Myocyte (in vitro differentiated cells): ENCODE data around the gene ALPK1. TPM values are rescaled to one million over a fixed set of nuclear protein-coding genes. Genes with fewer than 3 reads are reported as not detected.
"Not testable (repeated sequence)": the region's sequence is repeated elsewhere in the genome, so short reads cannot be mapped to it uniquely, and the experiment has no call there.

ENCODE experiments used
- DNase-seq: peaks from one replicate; pipeline ENCODE4 v3.0.0-alpha.2; 2012; ENCODE audit warnings: low read depth
- total RNA-seq: library from RNA; depleted of rRNA; stranded (reverse); fragments of >200 nt; gene quantifications from 2 replicates; pipeline ENCODE4 v1.2.3, GENCODE V29; 2014

The ALPK1 gene
- total RNA-seq, 1 donor from 2014 or later: 24.1 TPM

DNA sequence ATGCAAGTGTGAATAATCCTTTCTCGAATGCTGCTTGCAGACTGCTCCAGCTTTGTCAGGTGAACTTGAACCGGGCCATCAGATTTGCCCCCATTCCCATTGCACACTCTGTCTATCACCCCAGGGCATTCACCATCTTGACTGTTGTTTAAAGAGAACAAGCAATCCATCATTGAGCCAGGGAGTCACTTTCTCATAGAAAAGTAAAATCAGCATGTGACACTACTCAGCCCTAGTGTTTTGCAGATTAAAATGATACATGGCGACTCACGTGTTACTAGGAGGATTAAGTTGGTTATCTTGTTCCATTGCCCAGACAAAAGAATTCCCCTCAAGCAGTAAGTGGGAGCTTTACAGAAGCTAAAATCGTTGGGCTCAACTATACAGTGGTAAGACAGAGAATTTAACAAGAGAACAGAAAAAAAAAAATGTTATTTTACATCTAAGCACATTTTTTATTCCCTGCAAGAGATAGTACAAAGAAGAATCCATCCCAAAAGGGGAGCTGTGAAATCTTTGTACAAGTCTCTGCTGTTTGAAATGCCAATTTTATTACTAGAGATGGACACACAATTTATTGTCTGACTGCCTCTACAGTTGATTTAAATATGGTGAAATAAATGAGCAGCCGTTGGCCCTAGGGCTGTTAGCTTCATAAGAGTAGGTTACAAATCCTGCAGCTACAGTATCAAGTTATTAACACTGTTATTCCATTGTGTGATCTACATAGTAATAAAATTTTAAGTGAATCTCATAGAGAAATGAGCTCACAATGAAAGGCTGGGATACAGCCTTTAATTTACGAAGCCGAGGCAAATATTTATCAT, 151.3 kb downstream of the ALPK1 start:
- peak; percentile 51 for DNase-seq

DNA sequence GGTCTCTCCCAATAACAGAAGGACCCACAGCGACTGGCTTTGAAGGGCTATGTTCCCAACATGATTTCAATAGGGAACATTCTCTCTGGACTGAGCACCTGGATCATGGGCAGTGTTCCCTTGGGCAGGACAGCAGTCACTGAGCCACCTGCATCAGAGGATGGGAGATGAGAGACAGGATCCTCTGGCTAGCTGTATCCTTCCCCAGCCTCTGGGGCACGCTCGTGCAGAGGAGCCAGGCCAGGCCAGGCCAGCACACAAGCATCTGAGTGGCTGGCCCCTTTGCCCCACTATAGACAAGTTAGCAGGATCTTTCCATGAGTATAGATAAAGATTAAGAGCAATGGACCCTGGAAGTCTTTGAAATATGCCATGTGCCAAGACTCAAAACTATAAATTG, 152.5 kb downstream of the ALPK1 start:
- DNase-seq: no peak

DNA sequence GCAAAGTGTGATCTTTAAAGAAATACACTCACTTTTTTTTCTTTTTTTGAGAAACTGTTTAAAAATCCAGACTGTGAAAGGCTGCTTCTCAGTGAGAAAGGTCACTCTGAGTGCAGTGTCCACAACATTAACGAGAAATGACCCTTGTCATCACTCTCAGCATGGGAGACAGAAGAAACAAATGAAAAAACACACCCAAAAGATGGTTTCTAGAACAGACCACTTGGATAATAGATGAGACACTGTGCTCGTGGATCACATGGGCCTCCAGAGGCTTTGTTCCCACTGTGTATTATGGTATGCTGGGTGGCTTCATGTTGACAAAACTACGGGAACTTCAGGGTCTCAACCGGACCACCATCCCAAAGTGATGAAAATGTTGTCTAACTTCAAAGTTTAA, 153.9 kb downstream of the ALPK1 start:
- DNase-seq: no peak

DNA sequence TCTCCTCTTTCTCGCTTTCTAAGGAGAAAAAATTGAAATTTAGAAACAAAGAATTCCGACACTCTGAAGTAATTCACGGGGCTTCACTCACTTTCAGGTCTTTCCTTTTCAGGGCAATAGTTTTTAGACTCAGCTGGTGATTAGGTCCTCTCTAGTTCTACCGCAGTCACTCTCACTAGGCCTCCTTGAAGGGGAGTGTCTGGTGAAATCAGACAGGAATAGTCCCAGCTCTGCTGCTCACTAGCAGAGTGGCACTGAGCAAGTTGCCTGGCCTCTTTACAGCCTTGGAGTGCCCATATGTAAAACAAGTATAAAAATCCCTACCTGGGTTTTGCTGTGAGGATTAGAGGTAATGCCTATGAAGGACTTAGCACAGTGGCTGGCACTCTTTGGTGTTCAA, 154.7 kb downstream of the ALPK1 start:
- DNase-seq: no peak

DNA sequence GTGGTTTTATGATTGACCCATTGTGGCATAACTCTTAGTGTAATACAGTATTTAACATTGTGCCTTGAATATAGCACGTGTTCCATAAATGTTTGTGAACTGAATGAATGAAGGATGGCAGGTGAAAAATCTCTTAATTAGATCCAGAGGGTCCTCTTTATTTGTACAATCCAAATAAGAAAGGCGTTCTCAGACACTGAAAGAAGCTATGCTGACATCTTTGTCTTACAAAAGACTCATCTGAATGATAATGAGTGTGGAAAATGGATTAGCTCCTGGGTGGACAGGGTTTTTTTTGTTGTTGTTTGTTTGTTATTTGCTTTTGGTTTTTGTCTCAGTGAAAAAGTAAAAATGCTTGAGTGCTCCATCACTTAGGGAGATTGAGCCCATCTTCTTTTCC, 156.2 kb downstream of the ALPK1 start:
- no peak for DNase-seq

DNA sequence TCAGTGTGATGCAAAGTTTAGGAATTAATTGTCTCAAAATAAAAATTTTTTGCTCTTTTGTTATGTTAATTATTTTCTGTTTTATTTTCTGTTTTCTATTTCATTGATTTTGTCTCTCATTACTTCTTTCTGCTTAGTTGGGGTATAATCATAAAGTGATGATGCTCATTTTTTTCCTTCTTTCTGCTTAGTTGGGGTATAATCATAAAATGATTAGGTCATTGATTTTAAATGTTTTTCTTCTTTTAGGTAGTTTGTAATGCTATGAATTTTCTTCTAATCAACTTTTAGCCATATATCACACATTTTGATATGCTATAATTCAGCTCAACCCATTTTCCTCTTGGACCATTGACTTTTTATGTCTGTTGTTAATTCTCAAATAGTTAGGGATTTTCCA, 175.1 kb downstream of the ALPK1 start:
- DNase-seq: no peak

DNA sequence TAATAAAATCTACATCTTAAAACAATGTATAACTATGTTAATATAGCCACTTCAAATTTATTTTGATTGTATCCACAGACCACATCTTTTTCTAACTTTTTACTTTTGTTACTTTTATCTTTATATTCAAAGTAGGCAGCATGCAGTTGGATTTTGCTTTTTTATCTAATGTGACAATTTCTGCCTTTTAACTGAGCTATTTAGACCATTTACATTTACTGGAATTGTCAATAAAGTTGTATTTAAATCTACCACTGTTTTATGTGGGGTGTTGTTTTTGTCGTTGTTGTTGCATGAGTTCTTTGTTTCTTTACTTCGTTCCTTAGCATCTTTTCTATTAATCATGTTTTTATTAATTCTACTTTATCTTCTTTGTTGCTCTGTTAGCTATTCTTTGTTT, 176.8 kb downstream of the ALPK1 start:
- DNase-seq: no peak

DNA sequence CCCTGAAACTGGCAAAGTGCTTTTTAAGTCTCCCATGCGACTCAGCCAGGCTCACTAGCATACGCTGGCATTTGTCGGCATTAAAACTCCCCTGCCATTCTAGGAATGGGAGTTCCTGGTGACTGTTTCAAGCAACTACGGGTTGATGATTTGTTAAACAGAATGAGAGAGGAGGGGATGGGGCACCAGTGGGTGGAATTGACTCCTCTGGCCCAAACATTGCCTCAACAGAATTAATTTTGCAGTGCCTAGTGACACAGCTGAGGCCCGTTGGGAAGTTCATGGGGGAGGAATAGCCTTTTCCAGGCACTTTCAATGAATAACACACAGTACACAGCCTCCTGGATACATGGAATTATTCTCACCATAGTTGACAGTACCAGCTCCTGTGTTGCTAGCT, 188.8 kb downstream of the ALPK1 start:
- DNase-seq: no peak

DNA sequence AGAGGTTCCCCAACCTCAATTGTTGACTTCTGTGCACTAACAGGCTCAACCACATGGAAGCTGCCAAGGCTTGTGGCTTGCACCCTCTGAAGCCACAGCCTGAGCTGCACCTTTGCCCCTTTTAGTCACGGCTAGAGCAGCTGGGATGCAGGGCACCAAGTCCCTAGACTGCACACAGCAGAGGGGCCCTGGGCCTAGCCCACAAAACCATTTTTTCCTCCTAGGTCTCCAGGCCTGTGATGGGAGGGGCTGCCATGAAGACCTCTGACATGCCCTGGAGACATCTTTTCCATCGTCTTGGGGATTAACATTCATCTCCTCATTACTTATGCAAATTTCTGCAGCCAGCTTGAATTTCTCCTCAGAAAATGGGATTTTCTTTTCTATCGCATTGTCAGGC, 193.6 kb downstream of the ALPK1 start:
- not testable (repeated sequence) for DNase-seq

Other genes starting within 250 kb of the ALPK1 start
- gene FAM241A, start 151.9 kb upstream of the ALPK1 start, total RNA-seq: 0.88 and 1.0 TPM in 2 replicates
- 21.7 and 22.4 TPM in 2 replicates for gene AP1AR, start 65.6 kb upstream of the ALPK1 start, total RNA-seq
- gene TIFA, start 11.5 kb upstream of the ALPK1 start, total RNA-seq: 10.8 and 11.6 TPM in 2 replicates
- 0.40 TPM in 1 of 2 replicates, not detected in the other for gene NEUROG2, start 218.8 kb downstream of the ALPK1 start, total RNA-seq